HG03025 (cell line): ENCODE results near the gene STX18.
"Not testable (repeated sequence)": the region's sequence is repeated elsewhere in the genome, so short reads cannot be mapped to it uniquely, and the experiment has no call there.

Experiments used
- ATAC-seq: cut with Tn5 transposase; IDR thresholded peaks from one replicate; pipeline ENCODE4 v1.9.1; 2021; ENCODE audit warnings: mild to moderate bottlenecking, moderate library complexity; ENCODE audit not compliant: unreplicated experiment, low FRiP score

The STX18 gene

DNA sequence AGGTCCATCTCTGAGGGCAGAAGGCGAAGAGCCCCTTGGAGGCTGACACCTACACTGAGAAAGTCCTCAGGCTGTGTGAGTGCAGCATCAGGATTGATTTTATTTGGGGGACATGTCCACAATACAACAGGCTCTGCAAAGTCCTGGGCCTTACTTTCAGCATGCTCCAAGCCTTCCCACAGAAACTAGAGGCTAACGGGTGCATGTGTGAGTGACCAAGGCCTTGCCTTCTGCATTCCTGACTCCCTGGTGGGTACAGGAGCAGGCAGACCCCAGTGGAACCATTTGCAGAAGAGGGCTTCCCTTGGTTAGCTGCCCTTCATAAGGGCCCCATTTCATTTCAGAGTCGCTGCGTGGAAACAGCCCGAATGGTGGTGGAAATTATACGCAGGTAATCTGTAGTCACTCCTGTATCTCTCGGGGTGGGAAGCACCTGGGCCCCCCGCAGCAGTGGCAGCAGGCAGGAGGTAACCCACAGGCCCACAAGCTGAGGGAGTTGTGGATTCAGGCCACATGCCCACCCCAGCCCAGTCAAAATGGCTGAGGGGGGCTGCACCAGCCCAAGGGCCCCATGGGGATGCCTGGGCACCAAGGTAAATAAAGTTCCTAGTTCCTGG lies 117.2 kb downstream of the STX18 start:
- ATAC-seq, result no peak

DNA sequence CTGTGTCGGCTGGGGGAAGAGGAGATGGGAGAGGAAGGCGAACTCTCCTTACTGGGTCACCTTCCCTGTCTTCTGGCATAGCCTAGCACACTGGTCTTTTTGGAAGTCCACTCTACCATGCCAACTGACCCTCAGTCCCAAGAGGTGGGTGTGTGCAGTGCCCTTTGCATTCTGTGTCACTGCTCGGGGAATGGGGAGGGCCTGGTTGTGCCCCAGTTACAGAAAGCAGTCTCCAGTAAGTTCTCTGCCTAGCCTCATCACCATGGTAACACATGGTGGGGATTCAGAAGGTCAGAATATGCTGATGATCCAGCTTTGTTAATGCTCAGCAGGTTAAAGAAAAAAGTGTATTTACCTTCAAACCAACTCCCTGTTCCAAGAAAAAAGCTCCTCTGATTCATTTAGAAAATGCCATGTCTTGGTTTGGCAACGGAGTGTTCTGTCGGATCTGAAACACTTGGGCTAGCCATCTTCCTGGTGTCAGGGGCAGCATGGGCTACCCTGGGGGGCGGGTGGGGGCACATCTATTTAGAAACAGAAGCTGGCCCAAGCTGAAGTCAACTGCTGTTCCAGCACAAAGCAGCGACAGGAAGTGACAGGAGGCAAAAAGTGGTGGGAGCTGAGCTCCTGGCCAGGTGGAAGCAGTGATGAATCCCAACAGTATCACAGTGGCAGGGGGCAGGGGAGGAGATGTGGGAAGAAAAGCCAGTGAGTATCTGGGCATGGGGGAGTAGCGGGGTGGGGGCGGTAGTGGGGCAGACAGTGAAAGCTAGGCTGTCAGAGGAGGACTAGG lies 117.9 kb downstream of the STX18 start:
- ATAC-seq, result no peak

DNA sequence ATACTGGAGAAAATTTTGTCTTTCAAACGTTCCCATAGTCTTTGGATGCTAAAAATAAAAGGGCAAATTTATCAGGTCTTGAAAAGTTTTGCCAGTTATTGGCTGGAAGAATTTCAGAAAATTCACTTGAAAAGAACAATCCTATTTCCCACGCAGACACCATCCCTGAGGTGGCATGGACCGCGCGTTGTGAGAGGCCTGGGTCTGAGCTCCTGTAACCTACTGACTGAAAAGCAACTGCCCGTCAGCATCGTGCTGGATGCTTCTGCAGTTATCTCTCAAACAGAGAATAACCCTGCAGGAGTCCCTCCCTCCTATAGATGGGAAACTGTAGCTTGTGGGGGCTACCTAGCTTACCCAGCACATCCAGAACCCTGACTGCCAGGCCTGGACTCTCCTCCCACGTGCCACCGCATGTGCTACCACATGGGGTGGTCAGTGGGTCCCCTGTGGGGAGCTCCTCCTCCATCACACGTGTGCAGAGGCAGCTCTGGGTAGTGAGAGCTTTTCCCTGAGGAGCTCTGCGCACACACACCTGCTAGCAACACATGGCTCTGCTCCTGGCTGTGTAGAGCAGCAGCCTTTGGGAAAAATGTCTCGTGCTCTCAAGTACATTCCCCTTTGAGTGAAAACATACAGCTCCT lies 118.9 kb downstream of the STX18 start:
- no peak for ATAC-seq

- ATAC-seq, result not testable (repeated sequence)
Measured at GRCh38 chr4:4422117-4422516, 119.7 kb downstream of the STX18 start.

DNA sequence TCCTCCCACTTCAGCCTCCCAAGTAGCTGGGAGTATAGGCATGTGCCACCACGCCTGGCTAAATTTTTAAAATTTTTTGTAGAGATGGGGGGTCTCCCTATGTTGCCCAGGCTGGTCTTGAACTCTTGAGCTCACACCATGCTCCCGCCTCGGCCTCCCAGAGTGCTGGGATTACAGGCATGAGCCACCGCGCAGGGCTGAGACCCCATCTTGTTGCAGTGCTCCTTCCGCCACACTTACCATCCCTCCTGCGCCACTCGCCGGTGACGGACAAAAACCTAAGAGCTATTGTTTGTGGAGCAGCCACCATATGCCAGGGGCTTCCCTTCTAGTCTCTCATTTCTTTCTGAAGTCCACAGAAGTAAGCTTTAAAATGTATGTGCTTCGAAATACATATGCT lies 120.5 kb downstream of the STX18 start:
- ATAC-seq, result no peak

GRCh38 chr4:4420421-4420820 lies 121.4 kb downstream of the STX18 start:
- ATAC-seq, result no peak

DNA sequence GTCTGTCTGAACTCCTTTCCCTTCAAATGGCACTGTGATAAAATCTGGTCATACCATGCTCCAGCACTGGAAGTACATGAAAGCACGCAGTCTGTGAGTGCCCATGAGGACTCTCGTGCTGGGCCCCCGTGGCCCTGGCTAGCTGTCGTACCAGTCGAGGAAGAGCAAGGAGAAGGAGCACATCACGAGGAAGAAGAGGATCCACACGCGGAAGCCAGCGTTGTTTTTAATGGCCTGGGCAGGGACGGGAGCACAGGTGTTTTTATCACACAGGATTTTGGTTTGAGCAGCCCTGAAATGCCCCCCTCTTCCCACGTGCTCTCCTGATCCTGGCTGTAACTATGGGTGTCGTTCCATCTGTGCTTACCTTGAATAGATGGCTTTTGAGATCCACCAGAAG lies 122.0 kb downstream of the STX18 start:
- no peak for ATAC-seq

DNA sequence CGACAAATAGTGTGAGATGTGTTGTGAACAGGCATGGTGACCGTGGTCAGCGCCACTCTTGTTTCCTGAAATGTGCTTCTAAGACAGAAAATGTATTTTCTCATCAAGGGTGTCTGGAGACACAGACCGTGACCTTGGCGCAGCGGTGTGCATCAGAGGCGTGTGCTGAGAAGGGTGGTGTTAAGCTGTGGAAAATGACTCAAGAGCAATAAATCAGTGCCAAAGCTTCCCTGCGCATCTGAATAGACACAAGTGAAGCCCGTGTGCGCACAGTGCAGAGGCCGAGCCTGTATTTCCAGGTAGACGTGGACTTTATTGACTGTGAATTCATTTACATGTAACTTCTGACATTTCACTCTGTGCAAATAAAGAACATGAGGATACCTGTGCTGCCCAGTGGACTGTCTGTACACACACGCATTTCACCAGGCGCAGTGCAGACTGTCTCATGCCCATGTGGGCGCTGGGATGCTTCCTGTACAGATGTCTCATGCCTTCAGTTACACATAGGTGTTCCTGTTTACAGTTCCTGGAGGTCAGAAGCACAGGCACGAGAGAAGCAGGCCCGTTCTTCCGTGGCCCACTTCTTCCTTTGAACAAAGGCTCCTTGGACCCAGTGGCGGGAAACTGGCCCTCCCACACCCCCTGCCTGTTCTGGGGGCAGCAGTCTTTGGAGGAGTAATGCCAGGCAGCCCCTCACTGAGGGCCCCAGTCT lies 123.0 kb downstream of the STX18 start:
- no peak for ATAC-seq

DNA sequence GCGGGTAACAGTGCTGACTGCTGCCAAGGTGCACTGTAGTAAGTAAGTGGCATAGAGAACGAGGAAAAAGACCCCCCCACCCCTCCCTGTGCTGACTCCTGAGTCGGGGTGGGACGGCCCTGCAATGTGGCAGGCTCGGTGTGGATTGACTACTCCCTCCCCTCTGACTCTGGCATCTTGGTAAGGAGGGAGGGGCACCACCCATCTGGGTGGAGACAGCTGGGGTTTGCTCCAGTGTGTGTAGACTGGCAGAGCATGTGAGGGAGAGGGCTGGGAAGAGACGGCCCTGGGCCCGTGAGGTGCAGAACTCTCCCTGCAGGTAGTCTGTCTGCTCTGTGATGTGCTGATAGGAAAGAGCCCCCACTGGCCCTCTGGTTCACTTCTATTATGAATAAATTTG lies 124.0 kb downstream of the STX18 start:
- no peak for ATAC-seq

DNA sequence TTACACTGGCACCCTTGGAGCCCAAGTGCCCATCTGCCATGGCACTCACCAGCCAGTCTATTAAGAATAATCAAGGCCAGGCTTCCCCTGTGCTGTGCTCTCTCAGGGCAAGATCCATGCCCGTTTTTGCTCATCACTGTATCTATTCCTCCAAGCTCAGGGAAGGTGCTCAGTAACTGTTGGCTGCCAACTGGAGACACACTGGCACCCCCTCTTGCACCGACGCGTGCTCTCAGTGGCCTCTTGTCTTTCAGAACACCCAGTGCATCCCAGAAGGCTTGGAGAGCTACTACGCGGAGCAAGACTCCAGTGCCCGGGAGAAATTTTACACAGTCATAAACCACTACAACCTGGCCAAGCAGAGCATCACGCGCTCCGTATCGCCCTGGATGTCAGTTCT lies 124.9 kb downstream of the STX18 start:
- ATAC-seq, result no peak

DNA sequence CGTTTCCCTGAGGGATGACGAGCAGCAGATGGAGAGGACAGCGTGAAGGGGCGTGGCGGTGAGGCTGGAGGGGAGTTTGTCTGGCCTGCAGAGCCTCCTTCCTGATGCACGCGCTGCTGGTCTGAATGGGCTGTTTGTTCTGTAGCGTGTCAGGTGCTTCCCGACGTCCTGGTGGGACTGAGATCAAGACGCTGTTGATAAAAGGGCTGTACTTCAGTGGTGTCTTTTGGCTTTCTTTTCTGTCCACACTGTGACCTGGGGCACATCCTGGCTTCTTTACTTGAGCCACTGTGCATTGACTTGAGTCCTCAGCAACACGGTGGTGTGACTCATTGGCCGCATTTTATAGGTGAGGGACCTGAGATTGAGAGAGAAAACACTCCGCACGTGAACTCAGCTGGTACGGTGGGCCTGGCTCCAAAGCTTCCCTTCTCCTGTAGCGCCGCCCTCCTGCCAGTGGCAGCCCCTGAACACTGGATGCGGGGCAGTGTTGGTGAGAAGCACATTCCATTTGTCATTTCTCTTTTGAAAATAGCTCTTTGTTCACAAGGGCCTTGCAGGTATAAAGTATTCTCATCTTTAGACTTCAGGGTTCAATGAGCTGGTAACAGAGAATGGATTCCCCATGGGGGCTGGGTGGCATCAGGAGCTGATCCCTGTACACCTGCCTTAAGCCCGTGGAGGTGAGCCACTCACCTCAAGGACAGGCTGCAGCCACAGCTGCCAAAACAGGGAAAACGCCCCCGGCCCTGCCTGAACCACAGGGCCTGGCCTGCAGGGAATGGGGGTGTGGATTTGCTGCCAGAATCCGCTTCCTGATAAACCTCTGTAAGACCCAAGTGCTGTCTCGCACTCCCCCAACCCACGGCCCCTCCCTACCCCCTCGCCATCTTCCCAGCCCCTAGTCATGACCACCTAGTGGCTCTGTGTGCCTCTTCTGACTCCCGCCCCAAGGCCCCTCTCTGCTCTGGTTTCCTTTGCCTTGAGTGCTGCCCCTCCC lies 125.7 kb downstream of the STX18 start:
- no peak for ATAC-seq

DNA sequence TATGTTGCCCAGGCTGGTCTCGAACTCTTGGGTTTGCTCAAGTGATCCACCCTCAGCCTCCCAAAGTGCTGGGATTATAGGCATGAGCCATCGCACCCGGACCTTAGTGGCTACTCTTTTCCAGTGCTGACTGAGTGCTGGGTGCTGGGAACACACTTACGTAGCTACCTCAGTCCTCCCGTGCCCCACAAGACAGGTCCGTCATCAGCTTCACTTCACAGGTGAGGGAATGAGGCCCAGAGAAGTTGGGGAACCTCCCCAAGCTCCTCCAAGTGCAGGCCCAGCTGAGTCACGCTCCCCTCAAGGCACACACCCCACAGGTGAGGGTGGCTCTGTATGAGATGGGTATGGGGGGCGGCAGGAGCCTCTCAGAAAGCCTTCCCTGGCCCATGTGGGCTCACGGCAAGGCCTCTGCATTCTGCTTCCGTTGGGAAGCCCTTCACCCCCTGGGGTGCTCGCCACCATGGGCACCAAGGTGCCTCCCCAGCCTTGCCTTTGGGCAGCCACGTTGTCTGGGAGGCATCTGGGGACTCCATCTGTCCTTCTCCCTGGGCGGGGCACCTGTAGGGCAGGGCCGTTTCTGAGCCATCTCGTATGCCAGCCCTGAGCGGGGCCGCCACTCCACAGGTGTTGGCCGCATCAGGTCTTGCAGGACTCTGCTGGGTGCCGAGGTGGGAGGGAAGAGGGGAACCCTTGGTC lies 126.6 kb downstream of the STX18 start:
- no peak for ATAC-seq

DNA sequence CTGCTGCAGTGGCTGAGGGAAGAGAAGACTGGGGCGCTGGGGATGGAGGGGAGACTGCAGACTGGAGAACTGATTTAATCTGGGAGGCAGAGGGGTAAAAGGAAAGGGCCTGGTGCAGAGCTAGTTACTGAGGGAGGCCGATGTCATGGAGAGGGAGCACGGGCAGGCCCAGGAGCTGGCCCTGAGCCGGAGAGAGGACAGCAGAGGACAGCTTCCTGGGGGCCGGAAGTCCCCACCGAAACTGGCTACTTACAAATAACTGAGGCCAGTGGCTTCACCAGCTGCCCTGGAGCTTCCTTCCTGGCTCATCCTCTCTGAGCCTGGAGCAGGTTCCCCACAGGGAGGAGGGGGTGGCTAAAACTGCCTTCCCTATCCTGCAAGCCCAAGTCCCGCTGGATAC lies 128.0 kb downstream of the STX18 start:
- ATAC-seq, result no peak

GRCh38 chr4:4413373-4413725 lies 128.5 kb downstream of the STX18 start:
- no peak for ATAC-seq

DNA sequence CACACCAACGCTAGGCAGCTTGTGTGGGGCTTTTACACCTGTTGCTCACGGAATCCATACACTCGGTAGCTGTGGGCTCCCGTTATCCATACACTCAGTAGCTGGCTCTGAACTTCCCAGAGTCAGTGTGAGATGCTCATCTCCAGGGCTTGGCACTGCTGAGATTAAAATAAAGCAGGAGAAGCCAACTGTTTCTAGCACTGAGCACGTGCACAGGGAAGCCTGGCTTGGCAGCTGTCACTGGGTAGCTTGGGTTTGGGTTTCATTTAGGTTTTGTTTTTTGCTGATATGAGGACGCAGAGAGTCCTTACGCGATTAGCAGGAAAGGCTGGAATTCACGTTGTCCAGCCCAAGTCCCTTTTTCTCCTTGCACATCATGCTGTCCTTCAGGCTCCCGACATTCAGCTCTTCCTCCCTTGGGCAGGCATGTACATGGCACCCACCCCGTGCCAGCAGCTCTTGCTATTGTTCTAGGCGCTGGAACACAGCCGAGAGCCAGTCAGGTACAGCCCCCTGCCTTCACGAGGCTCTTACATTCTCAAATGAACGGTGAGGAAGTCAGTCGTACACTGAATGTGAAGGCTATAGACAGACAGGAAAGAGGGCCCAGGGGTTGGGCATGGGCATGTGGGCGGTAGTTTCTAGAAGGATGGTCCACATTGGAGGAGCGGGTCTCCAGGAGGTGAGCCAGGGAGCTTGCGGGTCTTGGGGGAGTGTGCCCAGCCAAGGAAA lies 129.0 kb downstream of the STX18 start:
- no peak for ATAC-seq

GRCh38 chr4:4411906-4412305 lies 129.9 kb downstream of the STX18 start:
- ATAC-seq, result no peak

DNA sequence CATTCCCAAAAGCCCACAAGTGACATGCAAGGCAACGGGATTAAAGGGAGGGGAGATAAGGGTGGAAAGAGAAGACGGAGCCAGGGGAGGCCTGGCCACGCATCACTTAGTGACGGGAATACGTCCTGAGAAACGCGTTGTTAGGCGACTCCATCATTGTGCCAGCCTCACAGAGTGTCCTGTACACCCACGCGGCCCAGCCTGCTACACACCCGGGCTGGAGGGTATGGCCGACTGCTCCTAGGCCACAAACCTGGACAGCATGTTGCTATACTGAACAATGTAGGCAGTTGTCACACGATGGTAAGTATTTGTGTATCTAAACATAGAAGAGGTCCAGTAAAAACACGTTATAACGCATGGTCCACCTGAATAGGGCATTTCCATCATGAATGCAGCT lies 131.6 kb downstream of the STX18 start:
- ATAC-seq, result no peak

- no peak for ATAC-seq
Measured at GRCh38 chr4:4409416-4410115, 132.3 kb downstream of the STX18 start.
